HEK293T (cell line): ENCODE results near the gene TMEM135.
A peak's percentile ranks its signal among the peaks of the same experiment; 100 is the strongest.
"Not testable (repeated sequence)": the region's sequence is repeated elsewhere in the genome, so short reads cannot be mapped to it uniquely, and the experiment has no call there.

Experiments
- CTCF ChIA-PET: fragments of 350-600 bp; formaldehyde crosslinking; extraction: SDS; loops from one replicate; lab custom pipeline; 2021; ENCODE audit warnings: antibody characterized with exemption, inconsistent platforms; lab: Yijun Ruan, JAX
- POLR2A ChIA-PET: fragments of 350-600 bp; formaldehyde crosslinking; extraction: SDS; loops from one replicate; lab custom pipeline; 2020; ENCODE audit warnings: antibody characterized with exemption, inconsistent platforms; lab: Yijun Ruan, JAX
- DNase-seq: peaks from one replicate; pipeline ENCODE4 v3.0.0; 2012; ENCODE audit warnings: mixed read lengths; ENCODE audit errors: extremely low spot score
- ARNT ChIP-seq: fragments of 450-650 bp; IDR thresholded peaks from 2 replicates; pipeline ENCODE4 v1.6.1; 2017; ENCODE audit warnings: mild to moderate bottlenecking
- BHLHE40 ChIP-seq: fragments of 450-650 bp; IDR thresholded peaks from 2 replicates; pipeline ENCODE4 v1.6.1; 2016; ENCODE audit warnings: mild to moderate bottlenecking, moderate library complexity, borderline replicate concordance
- CTBP1 ChIP-seq: fragments of 450-650 bp; IDR thresholded peaks from 2 replicates; pipeline ENCODE4 v1.6.1; 2016; ENCODE audit warnings: borderline replicate concordance
- ELF4 ChIP-seq: fragments of 450-650 bp; IDR thresholded peaks from 2 replicates; pipeline ENCODE4 v1.6.1; 2017; ENCODE audit warnings: antibody characterized with exemption
- FOXA1 ChIP-seq: fragments of 450-650 bp; IDR thresholded peaks from 2 replicates; pipeline ENCODE4 v1.6.1; 2016; ENCODE audit warnings: mild to moderate bottlenecking
- FOXK2 ChIP-seq: fragments of 450-650 bp; IDR thresholded peaks from 2 replicates; pipeline ENCODE4 v1.6.1; 2016; ENCODE audit warnings: mild to moderate bottlenecking
- FOXM1 ChIP-seq: fragments of 450-650 bp; IDR thresholded peaks from 2 replicates; pipeline ENCODE4 v1.6.1; 2017; ENCODE audit warnings: mild to moderate bottlenecking, borderline replicate concordance
- HDGF ChIP-seq: fragments of 450-650 bp; IDR thresholded peaks from 2 replicates; pipeline ENCODE4 v1.6.1; 2017; ENCODE audit warnings: antibody characterized with exemption, borderline replicate concordance
- L3MBTL2 ChIP-seq: fragments of 450-650 bp; conservative IDR thresholded peaks from 2 replicates; pipeline ENCODE4 v1.6.1; 2016; ENCODE audit warnings: mild to moderate bottlenecking
- LEF1 ChIP-seq: fragments of 450-650 bp; IDR thresholded peaks from 2 replicates; pipeline ENCODE4 v1.6.1; 2017; ENCODE audit warnings: mild to moderate bottlenecking, borderline replicate concordance
- NFRKB ChIP-seq: fragments of 450-650 bp; IDR thresholded peaks from 2 replicates; pipeline ENCODE4 v1.6.1; 2016; ENCODE audit warnings: mild to moderate bottlenecking, moderate library complexity
- PKNOX1 ChIP-seq: fragments of 450-650 bp; IDR thresholded peaks from 2 replicates; pipeline ENCODE4 v1.6.1; 2016
- SP1 ChIP-seq: fragments of 450-650 bp; IDR thresholded peaks from 2 replicates; pipeline ENCODE4 v1.6.1; 2017
- SUZ12 ChIP-seq: fragments of 450-650 bp; IDR thresholded peaks from 2 replicates; pipeline ENCODE4 v1.6.1; 2016; ENCODE audit warnings: mild to moderate bottlenecking
- TARDBP ChIP-seq: fragments of 450-650 bp; IDR thresholded peaks from 2 replicates; pipeline ENCODE4 v1.6.1; 2016
- ZNF384 ChIP-seq: fragments of 450-650 bp; IDR thresholded peaks from 2 replicates; pipeline ENCODE4 v1.6.1; 2016

Gene TMEM135

GRCh38 chr11:86999388-86999787 is 38.3 kb upstream of the TMEM135 start:
- no peak for DNase-seq
- TF ChIP-seq NFRKB = no peak
- POLR2A ChIA-PET = no interaction called here
- CTCF ChIA-PET = interaction anchor here (0.6 kb wide), 1 partner anchor 111 kb away, joined by 6 read pairs; no protein-coding TSS in a partner anchor

- TF ChIP-seq FOXM1 (no peak), FOXK2 (no peak), SUZ12 (no peak), NFRKB (no peak), HDGF (no peak), FOXA1 (no peak), ELF4 (no peak), TARDBP (no peak)
- CTCF ChIA-PET = interaction anchor here (0.6 kb wide), 1 partner anchor 110 kb away, joined by 6 read pairs; no protein-coding TSS in a partner anchor
- POLR2A ChIA-PET = interaction anchor here (1.2 kb wide), 1 partner anchor 45 kb away, joined by 4 read pairs; the partner anchor contains the start of gene FZD4
- peak; percentile 37 for DNase-seq
Observed at GRCh38 chr11:86999859-87000753, 37.6 kb upstream of the TMEM135 start.

GRCh38 chr11:87002918-87003317 is 34.8 kb upstream of the TMEM135 start:
- POLR2A ChIA-PET = no interaction called here
- CTCF ChIA-PET = no interaction called here
- no peak for TF ChIP-seq SUZ12
- no peak for TF ChIP-seq FOXK2
- TF ChIP-seq SP1 = no peak
- no peak for TF ChIP-seq FOXA1
- no peak for TF ChIP-seq PKNOX1
- no peak for DNase-seq

- POLR2A ChIA-PET, CTCF ChIA-PET, DNase-seq: not testable (repeated sequence)
Observed at GRCh38 chr11:87004281-87004680, 33.5 kb upstream of the TMEM135 start.

- no peak for DNase-seq
- ChIA-PET CTCF (no interaction called here), POLR2A (no interaction called here)
- TF ChIP-seq TARDBP (no peak), BHLHE40 (no peak), LEF1 (no peak), SUZ12 (no peak), FOXM1 (no peak), PKNOX1 (no peak), HDGF (no peak), SP1 (no peak), FOXA1 (no peak), ZNF384 (no peak)
Observed at GRCh38 chr11:87005569-87005921, 32.2 kb upstream of the TMEM135 start.

GRCh38 chr11:87006035-87006434 is 31.7 kb upstream of the TMEM135 start:
- DNase-seq = no peak
- ChIA-PET CTCF (no interaction called here), POLR2A (no interaction called here)
- no peak for TF ChIP-seq FOXK2
- TF ChIP-seq LEF1 = no peak
- no peak for TF ChIP-seq ELF4
- TF ChIP-seq PKNOX1 = no peak
- TF ChIP-seq SP1 = no peak
- no peak for TF ChIP-seq HDGF
- TF ChIP-seq FOXA1 = no peak
- TF ChIP-seq BHLHE40 = no peak
- TF ChIP-seq CTBP1 = no peak
- no peak for TF ChIP-seq NFRKB
- no peak for TF ChIP-seq SUZ12
- TF ChIP-seq ZNF384 = no peak

GRCh38 chr11:87007963-87008362 is 29.8 kb upstream of the TMEM135 start:
- POLR2A ChIA-PET = interaction anchor here (1.0 kb wide), 1 partner anchor 30 kb away, joined by 3 read pairs; the partner anchor contains the start of gene TMEM135
- DNase-seq = no peak
- CTCF ChIA-PET = interaction anchor here (0.6 kb wide), 2 partner anchors 8 to 293 kb away, joined by 3 to 4 read pairs; no protein-coding TSS in a partner anchor
- TF ChIP-seq PKNOX1 = no peak
- TF ChIP-seq TARDBP = no peak
- no peak for TF ChIP-seq HDGF
- TF ChIP-seq ZNF384 = no peak
- no peak for TF ChIP-seq SUZ12
- no peak for TF ChIP-seq CTBP1
- no peak for TF ChIP-seq ARNT
- TF ChIP-seq NFRKB = no peak
- TF ChIP-seq SP1 = no peak
- no peak for TF ChIP-seq FOXK2
- no peak for TF ChIP-seq LEF1
- no peak for TF ChIP-seq BHLHE40
- TF ChIP-seq FOXM1 = no peak
- TF ChIP-seq ELF4 = no peak
- no peak for TF ChIP-seq FOXA1
- TF ChIP-seq L3MBTL2 = no peak
